GM12878 (cell line): Measurements from ENCODE around the gene C1QL4.

Experiments
- EZH2 ChIP-seq: IDR thresholded peaks from 2 replicates; pipeline ENCODE4 v1.6.1; 2012; ENCODE audit warnings: low read depth, mild to moderate bottlenecking, control low read depth, inconsistent platforms, low read length, borderline replicate concordance; ENCODE audit not compliant: control insufficient read depth
- FOS ChIP-seq: IDR thresholded peaks from 3 replicates; pipeline ENCODE4 v1.6.1; 2011; ENCODE audit warnings: borderline replicate concordance; ENCODE audit not compliant: insufficient read length; ENCODE audit errors: extremely low read depth
- GABPA ChIP-seq: IDR thresholded peaks from 2 replicates; pipeline ENCODE4 v1.6.1; 2014; ENCODE audit warnings: antibody characterized with exemption, low read depth, mild to moderate bottlenecking, inconsistent platforms
- HDAC2 ChIP-seq: fragments of 200-600 bp; sonication (generic); IDR thresholded peaks from 2 replicates; pipeline ENCODE4 v1.6.1; 2017
- MXI1 ChIP-seq: fragments of 150-350 bp; IDR thresholded peaks from 2 replicates; pipeline ENCODE4 v1.6.1; 2011; ENCODE audit warnings: low read depth, mild to moderate bottlenecking, inconsistent platforms, low read length, improper control_type of control experiment
- PAX8 ChIP-seq: fragments of 450-650 bp; IDR thresholded peaks from 2 replicates; pipeline ENCODE4 v1.6.1; 2017; ENCODE audit warnings: mild to moderate bottlenecking, moderate library complexity
- POLR2AphosphoS5 ChIP-seq: IDR thresholded peaks from 2 replicates; pipeline ENCODE4 v1.6.1; 2011; ENCODE audit warnings: mild to moderate bottlenecking, low read length, inconsistent platforms
- RCOR1 ChIP-seq: conservative IDR thresholded peaks from 2 replicates; pipeline ENCODE4 v1.6.1; 2012; ENCODE audit warnings: low read depth, low read length, improper control_type of control experiment
- ZNF24 ChIP-seq: fragments of 450-650 bp; IDR thresholded peaks from 2 replicates; pipeline ENCODE4 v1.6.1; 2017; ENCODE audit warnings: antibody characterized with exemption, mild to moderate bottlenecking
- TF ChIP-seq, protein P1 (sequence below), 3 experiments: IDR thresholded peaks in 2 of 3; conservative IDR thresholded peaks in 1 of 3; 2 replicates each; pipeline ENCODE4 v1.5.1; 2011; ENCODE audit warnings: low read depth in 3 of 3, low read length in 3 of 3, mild to moderate bottlenecking in 3 of 3, control low read depth in 2 of 3, moderate library complexity in 2 of 3, inconsistent platforms in 1 of 3, mixed read lengths in 1 of 3; ENCODE audit not compliant: control insufficient read depth in 2 of 3, insufficient read depth in 1 of 3; ENCODE audit errors: extremely low read depth in 1 of 3
- TF ChIP-seq, protein P2 (sequence below): IDR thresholded peaks from 2 replicates; pipeline ENCODE4 v1.6.1; 2012; ENCODE audit warnings: low read depth, low read length, improper control_type of control experiment

DNA sequence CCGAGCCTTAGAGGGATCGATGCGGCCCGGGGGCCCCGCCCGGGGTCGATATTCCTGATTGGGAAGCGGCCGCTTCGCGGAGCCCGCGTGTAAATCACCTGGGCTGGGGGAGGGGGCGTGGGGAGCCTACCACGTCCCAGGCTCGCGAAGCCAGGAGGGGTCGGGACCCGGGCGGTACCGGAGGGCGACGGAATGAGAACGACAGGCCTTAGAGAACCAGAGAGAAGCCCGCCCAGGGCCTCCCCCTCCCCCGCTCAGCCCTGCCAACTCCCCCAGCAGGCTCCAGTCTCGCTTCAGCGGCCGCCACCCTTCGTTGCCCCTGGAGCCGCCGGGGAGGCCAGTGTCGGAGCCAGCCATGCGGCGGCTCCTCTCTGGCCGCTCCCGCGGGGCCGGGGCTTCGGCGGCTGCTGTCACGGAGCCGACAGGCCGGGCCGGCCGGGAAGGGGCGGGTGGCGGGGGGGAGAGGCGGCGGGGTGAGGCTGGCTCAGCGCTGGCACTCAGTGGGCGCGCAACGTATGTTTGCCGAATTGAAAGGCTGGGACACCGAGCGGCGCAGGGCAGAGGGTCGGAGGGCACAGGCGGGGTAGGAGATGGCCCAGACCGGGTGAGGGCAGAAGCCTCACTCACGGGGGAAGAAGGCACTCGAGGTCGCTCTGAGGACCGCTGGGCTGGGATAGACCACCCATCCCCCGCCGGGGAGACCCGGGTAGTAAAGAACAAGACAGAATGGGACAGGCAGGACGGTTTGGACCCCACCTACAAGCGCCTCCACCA, 8.2 kb upstream of the C1QL4 start:
- TF ChIP-seq, protein P1, sequence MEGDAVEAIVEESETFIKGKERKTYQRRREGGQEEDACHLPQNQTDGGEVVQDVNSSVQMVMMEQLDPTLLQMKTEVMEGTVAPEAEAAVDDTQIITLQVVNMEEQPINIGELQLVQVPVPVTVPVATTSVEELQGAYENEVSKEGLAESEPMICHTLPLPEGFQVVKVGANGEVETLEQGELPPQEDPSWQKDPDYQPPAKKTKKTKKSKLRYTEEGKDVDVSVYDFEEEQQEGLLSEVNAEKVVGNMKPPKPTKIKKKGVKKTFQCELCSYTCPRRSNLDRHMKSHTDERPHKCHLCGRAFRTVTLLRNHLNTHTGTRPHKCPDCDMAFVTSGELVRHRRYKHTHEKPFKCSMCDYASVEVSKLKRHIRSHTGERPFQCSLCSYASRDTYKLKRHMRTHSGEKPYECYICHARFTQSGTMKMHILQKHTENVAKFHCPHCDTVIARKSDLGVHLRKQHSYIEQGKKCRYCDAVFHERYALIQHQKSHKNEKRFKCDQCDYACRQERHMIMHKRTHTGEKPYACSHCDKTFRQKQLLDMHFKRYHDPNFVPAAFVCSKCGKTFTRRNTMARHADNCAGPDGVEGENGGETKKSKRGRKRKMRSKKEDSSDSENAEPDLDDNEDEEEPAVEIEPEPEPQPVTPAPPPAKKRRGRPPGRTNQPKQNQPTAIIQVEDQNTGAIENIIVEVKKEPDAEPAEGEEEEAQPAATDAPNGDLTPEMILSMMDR (IDR thresholded peaks at IDR 0.05 in 2 of 3, conservative IDR thresholded peaks at IDR 0.05 in 1 of 3; ENCODE audit: control insufficient read depth in 2 of 3, extremely low read depth in 1 of 3, insufficient read depth in 1 of 3, low read depth in 3 of 3, low read length in 3 of 3), result no peak
- TF ChIP-seq EZH2 (0 out of 2 replicates have a peak, but pooled peaks have one; percentile 23), FOS (no peak), RCOR1 (no peak), GABPA (no peak), HDAC2 (no peak), POLR2AphosphoS5 (no peak), MXI1 (no peak), PAX8 (no peak), ZNF24 (no peak)
- TF ChIP-seq, protein P2, sequence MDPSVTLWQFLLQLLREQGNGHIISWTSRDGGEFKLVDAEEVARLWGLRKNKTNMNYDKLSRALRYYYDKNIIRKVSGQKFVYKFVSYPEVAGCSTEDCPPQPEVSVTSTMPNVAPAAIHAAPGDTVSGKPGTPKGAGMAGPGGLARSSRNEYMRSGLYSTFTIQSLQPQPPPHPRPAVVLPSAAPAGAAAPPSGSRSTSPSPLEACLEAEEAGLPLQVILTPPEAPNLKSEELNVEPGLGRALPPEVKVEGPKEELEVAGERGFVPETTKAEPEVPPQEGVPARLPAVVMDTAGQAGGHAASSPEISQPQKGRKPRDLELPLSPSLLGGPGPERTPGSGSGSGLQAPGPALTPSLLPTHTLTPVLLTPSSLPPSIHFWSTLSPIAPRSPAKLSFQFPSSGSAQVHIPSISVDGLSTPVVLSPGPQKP, result no peak
